ENCODE results near the gene ZC3H12D. TPM values are rescaled to one million over a fixed set of nuclear protein-coding genes. Genes with fewer than 3 reads are reported as not detected.

The ZC3H12D gene
- total RNA-seq, 1 experiment from 2014 or later = not detected

GRCh38 chr6:149403534-149403933 is 81.3 kb downstream of the ZC3H12D start:
- TF ChIP-seq EZH2 (IDR thresholded peaks at IDR 0.05; ENCODE audit: low read depth) (no peak), CTCF (conservative IDR thresholded peaks at IDR 0.05) (no peak)
- H3K4me3 ChIP-seq = no peak overlapping the region
- no peaks in the 10 kb centered on the region for H3K9me2 ChIP-seq (ENCODE audit: insufficient read depth)
- no peaks in the 10 kb centered on the region for H3K27me3 ChIP-seq (ENCODE audit: insufficient read depth, low read depth)
- no peaks in the 10 kb centered on the region for H3K79me2 ChIP-seq (ENCODE audit: low read depth)
- H3K4me2 ChIP-seq = no peak overlapping the region
- H3F3A ChIP-seq (ENCODE audit: insufficient read depth, low read depth) = peaks cover 5% of the 10 kb centered on the region; the same call in 1 of the 2 replicates
- no peak overlapping the region for H2AFZ ChIP-seq
- no TSS peak for BruUV-seq (replicated peaks)
- H3K4me1 ChIP-seq (replicated peaks; ENCODE audit: insufficient read depth) = 0 out of 2 replicates have a peak, but pooled peaks cover 5% of the 10 kb centered on the region
- no peak overlapping the region for H3K27ac ChIP-seq
- H3K9me3 ChIP-seq (ENCODE audit: insufficient read depth, low read depth) = no peaks in the 10 kb centered on the region
- POLR2A ChIA-PET (ENCODE audit: unreplicated experiment) = no interaction called here
- H3K36me3 ChIP-seq (ENCODE audit: low read depth) = peaks cover 37% of the 10 kb centered on the region; the same call in 1 of the 2 replicates
- intact Hi-C loops (cut with micrococcal nuclease; ENCODE audit: unreplicated experiment) = no loop called here
- DNase-seq = no peak
- CTCF ChIA-PET = no interaction called here
- H4K20me1 ChIP-seq (ENCODE audit: insufficient read depth) = no peaks in the 10 kb centered on the region

GRCh38 chr6:149400050-149400449 is 84.8 kb downstream of the ZC3H12D start, which contains the start of gene SUMO4:
Gene SUMO4 (plus strand): TSS chr6:149400262. CDS start chr6:149400392, 130 bp downstream.
- DNase-seq = no peak
- peaks cover 28% of the 10 kb centered on the region; the same call in 1 of the 2 replicates for H3K36me3 ChIP-seq (ENCODE audit: low read depth)
- ChIA-PET POLR2A (ENCODE audit: unreplicated experiment) (no interaction called here), CTCF (no interaction called here)
- H3K9me2 ChIP-seq (ENCODE audit: insufficient read depth) = no peaks in the 10 kb centered on the region
- no peaks in the 10 kb centered on the region for H3K9me3 ChIP-seq (ENCODE audit: insufficient read depth, low read depth)
- H2AFZ ChIP-seq = no peak within 1 kb of the TSS
- TF ChIP-seq EZH2 (IDR thresholded peaks at IDR 0.05; ENCODE audit: low read depth) (no peak), CTCF (conservative IDR thresholded peaks at IDR 0.05) (no peak)
- H3K4me3 ChIP-seq = no peak within 1 kb of the TSS
- no peaks in the 10 kb centered on the region for H3F3A ChIP-seq (ENCODE audit: insufficient read depth, low read depth)
- H4K20me1 ChIP-seq (ENCODE audit: insufficient read depth) = 0 out of 2 replicates have a peak, but pooled peaks cover 2% of the 10 kb centered on the region
- intact Hi-C loops (cut with micrococcal nuclease; ENCODE audit: unreplicated experiment) = no loop called here
- H3K27me3 ChIP-seq (ENCODE audit: insufficient read depth, low read depth) = no peaks in the 10 kb centered on the region
- BruUV-seq (replicated peaks) = no TSS peak
- 0 out of 2 replicates have a peak, but pooled peaks cover 5% of the 10 kb centered on the region for H3K79me2 ChIP-seq (ENCODE audit: low read depth)
- no peak within 1 kb of the TSS for H3K4me2 ChIP-seq
- no peaks in the 10 kb centered on the region for H3K4me1 ChIP-seq (replicated peaks; ENCODE audit: insufficient read depth)
- no peak within 1 kb of the TSS for H3K27ac ChIP-seq

GRCh38 chr6:149397384-149397783 is 87.4 kb downstream of the ZC3H12D start:
- POLR2A ChIA-PET (ENCODE audit: unreplicated experiment) = no interaction called here

More at GRCh38 chr6:149397384-149397783, 87.4 kb downstream of the ZC3H12D start:
- 0 out of 2 replicates have a peak, but pooled peaks cover 9% of the 10 kb centered on the region for H4K20me1 ChIP-seq (ENCODE audit: insufficient read depth)
- intact Hi-C loops (cut with micrococcal nuclease; ENCODE audit: unreplicated experiment) = loop anchor here (10.0 kb wide), 1 partner anchor 73 kb away; no protein-coding TSS in a partner anchor
- no peak for TF ChIP-seq EZH2 (IDR thresholded peaks at IDR 0.05; ENCODE audit: low read depth)
- TF ChIP-seq CTCF (conservative IDR thresholded peaks at IDR 0.05) = no peak
- no peak overlapping the region for H2AFZ ChIP-seq
- no peaks in the 10 kb centered on the region for H3K27me3 ChIP-seq (ENCODE audit: insufficient read depth, low read depth)
- no peaks in the 10 kb centered on the region for H3K9me3 ChIP-seq (ENCODE audit: insufficient read depth, low read depth)
- no peak overlapping the region for H3K27ac ChIP-seq
- no peaks in the 10 kb centered on the region for H3F3A ChIP-seq (ENCODE audit: insufficient read depth, low read depth)
- no peaks in the 10 kb centered on the region for H3K9me2 ChIP-seq (ENCODE audit: insufficient read depth)
- H3K36me3 ChIP-seq (ENCODE audit: low read depth) = peaks cover 21% of the 10 kb centered on the region; the same call in 1 of the 2 replicates
- BruUV-seq (replicated peaks) = no TSS peak
- H3K4me1 ChIP-seq (replicated peaks; ENCODE audit: insufficient read depth) = no peaks in the 10 kb centered on the region
- no peak overlapping the region for H3K4me2 ChIP-seq
- H3K79me2 ChIP-seq (ENCODE audit: low read depth) = peaks cover 29% of the 10 kb centered on the region
- H3K4me3 ChIP-seq = no peak overlapping the region
- DNase-seq = no peak
- CTCF ChIA-PET = no interaction called here

Other genes starting within 250 kb of the ZC3H12D start
- gene TAB2, start 167.3 kb downstream of the ZC3H12D start, total RNA-seq (2021) = 33.3 and 45.8 TPM in 2 replicates
- 1.8 TPM in 2 replicates for gene SUMO4, start 84.8 kb downstream of the ZC3H12D start, total RNA-seq (2021)
- 9.6 and 13.5 TPM in 2 replicates for gene PPIL4, start 61.0 kb upstream of the ZC3H12D start, total RNA-seq (2021)
- 14.5 and 14.7 TPM in 2 replicates for gene GINM1, start 81.4 kb upstream of the ZC3H12D start, total RNA-seq (2021)
- gene KATNA1, start 163.7 kb upstream of the ZC3H12D start, total RNA-seq (2021) = 12.4 and 16.1 TPM in 2 replicates
- 11.2 and 15.4 TPM in 2 replicates for gene LATS1, start 233.1 kb upstream of the ZC3H12D start, total RNA-seq (2021)